LNCaP clone FGC (cell line): ENCODE results near the gene OSGEP.

Experiments used
- DNase-seq: peaks from one replicate; pipeline ENCODE4 v3.0.0-alpha.2; 2011; ENCODE audit warnings: low read depth
- H3K4me3 ChIP-seq: 2 replicates; pipeline ENCODE4 v1.5.1; 2011; ENCODE audit warnings: mild to moderate bottlenecking, low read depth, low read length, control low read depth
- TF ChIP-seq, protein P1 (sequence below): IDR thresholded peaks from 2 replicates; pipeline ENCODE4 v1.5.1; 2012; ENCODE audit warnings: mild to moderate bottlenecking; ENCODE audit not compliant: control insufficient read depth, insufficient read depth; ENCODE audit errors: extremely low read depth

The OSGEP gene

DNA sequence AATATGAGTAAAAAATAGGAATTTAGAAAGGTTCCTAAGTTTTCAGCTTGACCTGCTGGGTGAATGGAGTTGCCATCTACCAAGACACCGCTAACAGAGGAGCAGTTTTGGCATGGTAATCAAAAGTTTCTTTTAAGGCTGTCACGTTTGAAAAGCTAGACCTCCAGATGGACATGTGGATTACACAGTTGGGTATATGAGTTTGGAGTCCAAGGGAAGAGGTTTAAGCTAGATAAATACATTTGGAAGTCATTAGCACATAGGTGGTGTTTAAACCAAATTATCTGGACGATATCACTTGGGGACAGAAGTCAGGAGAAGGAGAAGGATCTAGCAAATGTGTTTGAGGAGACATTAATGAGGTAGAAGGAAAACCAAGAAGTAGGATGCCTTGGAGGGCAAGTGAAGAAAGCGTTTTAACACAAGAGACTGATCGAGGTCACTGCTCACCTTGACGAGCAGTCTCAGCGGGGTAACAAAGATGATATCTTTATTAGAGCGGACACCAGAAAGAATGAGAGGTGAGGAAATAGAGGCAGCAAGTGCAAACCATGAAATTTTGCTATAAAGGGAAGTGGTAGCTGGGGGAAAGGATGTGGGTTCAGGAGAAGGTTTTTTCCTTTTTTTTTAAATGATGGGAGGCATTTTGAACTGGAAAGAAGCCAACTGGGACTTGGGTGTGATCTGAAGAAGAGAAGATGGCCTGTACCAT is 32.2 kb upstream of the OSGEP start:
- no peak overlapping the region for H3K4me3 ChIP-seq
- no peak for DNase-seq
- TF ChIP-seq, protein P1, sequence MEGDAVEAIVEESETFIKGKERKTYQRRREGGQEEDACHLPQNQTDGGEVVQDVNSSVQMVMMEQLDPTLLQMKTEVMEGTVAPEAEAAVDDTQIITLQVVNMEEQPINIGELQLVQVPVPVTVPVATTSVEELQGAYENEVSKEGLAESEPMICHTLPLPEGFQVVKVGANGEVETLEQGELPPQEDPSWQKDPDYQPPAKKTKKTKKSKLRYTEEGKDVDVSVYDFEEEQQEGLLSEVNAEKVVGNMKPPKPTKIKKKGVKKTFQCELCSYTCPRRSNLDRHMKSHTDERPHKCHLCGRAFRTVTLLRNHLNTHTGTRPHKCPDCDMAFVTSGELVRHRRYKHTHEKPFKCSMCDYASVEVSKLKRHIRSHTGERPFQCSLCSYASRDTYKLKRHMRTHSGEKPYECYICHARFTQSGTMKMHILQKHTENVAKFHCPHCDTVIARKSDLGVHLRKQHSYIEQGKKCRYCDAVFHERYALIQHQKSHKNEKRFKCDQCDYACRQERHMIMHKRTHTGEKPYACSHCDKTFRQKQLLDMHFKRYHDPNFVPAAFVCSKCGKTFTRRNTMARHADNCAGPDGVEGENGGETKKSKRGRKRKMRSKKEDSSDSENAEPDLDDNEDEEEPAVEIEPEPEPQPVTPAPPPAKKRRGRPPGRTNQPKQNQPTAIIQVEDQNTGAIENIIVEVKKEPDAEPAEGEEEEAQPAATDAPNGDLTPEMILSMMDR: no peak

DNA sequence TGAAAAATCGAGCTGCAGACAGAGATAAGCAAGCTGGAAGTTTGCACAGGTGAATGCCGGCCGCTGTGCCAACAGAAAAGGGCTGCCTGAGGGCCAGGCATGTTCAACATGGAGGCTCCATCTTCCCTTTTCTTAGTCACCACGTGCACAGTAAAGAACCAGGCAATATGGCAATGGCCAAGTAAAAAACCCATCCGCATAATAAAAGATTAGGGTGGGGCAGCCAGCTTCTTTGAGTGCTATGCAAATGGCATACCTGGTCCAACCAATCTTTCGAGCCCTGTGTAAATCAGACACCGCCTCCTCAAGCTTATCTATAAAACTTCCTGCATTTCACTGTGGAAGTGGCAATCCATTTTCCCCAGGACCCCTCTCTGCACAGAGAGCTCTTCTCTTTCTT is 31.3 kb upstream of the OSGEP start:
- no peak overlapping the region for H3K4me3 ChIP-seq
- TF ChIP-seq, protein P1: no peak
- DNase-seq: no peak

DNA sequence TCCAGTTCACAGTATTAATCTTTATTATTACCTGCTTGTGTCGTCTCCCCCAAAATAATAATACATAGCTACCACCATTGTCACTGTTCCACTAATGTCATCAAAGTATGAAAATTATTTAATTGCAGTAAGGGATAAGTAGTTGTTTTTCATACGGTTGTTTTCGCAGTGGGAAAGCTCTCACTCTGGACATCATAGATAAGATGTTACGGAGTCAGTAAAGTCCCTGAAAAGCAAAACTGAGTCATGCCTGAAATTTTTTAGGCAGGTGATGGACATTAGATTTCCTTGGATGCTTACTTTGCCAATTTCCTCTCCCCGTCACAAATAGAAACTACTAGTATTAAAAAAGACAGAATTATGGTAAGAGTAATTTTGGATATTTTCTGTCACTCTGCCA is 27.8 kb upstream of the OSGEP start:
- TF ChIP-seq, protein P1: no peak

DNA sequence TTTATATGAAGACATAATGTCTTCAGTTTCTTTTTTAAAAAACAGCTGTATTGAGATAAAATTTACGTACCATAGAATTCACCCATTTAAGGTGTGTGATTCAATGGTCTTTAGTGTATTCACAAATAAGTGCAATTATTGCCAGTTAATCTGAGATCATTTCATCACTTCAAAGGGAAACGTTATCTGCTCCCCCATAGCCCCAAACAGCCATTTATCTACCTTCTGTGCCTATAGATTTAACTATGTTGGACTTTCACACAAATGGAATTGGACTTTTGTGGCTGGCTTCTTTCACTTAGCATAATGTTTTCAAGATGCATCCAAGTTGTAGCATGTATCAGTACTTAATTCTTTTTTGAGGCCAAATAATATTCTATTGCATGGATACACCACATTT is 24.3 kb upstream of the OSGEP start:
- H3K4me3 ChIP-seq: no peak overlapping the region

More for the DNA sequence above, 27.8 kb upstream of the OSGEP start:
- no peak overlapping the region for H3K4me3 ChIP-seq
- DNase-seq: no peak

DNA sequence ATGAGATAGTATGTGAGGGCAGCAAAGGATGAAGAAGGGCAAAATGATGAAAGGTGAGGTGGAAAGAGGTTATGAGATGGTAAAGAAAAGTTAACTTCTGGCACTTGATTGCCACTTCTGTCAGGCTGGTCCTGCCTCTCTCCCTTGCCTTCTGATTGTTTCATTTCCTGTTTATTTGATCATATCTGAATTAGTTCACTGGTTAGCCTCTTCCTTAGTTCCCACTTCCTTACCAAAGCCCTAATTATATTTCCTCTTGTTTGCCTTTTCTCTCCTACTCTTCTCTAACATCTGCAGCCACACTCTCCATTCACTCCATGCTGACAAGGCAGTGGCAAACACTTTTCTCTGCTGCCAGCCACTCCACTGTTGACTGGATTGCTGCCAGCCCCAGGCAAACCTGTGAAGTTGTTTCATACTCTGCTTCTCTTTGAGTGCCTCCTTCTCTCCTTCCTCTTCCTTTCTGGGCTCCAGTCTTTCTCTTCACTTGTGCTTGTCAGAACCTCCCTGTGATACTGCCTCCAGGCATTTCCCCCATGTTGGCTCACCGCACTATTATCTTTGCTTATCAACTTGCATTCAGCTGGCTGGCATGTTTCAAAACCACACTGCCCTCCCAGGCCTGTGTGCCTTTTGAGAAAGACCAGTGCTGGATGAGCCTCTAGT is 22.7 kb upstream of the OSGEP start:
- no peak overlapping the region for H3K4me3 ChIP-seq
- DNase-seq: no peak
- TF ChIP-seq, protein P1: no peak

More for the DNA sequence above, 24.3 kb upstream of the OSGEP start:
- TF ChIP-seq, protein P1: no peak
- DNase-seq: no peak

DNA sequence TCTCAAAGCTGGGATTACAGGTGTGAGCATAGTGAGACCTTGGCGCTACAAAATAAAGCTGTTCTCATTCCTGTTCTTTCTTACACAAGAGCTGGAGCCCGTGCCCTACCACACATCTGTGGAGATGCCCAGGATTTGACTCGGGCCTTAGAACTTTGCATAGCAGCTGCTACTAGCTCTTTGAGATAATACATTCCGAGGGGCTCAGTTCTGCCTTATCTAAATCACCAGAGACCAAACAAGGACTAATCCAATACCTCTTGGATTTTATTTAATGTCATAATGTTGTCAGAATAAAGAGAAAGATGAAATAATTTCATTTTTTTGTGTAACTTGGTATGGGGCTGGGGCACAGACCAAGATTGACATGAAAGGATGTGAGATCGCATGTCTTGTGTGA is 22.2 kb upstream of the OSGEP start:
- H3K4me3 ChIP-seq: no peak overlapping the region

More for the DNA sequence above, 22.2 kb upstream of the OSGEP start:
- DNase-seq: no peak
- TF ChIP-seq, protein P1: no peak
